ENCODE measurements around the gene PIEZO2.

DNA sequence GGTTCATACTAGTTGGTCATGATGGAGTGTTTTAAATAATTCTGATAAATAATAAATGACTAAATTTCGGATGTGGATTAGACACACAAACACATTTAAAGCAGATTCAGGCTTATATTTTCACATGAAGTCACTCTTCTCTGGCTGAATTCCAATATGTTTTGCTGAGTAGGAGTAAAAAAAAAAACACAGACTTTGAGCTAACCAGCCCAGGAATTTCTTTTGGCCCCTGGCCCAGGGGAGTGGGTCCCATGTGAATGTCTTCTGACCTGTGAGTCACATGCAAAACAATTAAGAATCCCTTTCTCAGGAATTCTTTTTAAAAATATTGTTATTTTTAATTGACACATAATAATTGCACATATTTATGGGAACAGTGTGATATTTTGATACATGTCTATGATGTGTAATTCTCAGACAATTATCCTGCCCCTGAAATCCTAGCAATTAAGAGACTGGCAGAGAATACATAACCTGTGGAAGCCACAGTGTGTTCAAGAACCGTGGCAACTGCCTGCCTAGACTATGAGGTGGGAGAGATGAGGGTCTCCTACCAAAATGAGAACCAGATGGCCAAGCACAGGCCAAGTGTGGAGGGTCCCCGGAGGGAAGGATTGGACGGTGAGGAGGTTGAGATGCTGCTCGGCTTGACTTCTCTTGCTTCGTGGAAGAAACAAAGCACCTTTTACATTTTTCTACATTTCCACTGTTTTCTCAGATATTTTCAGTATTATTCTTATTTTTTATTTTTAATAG lies 236.4 kb downstream of the PIEZO2 start:
- TF ChIP-seq, protein P1, sequence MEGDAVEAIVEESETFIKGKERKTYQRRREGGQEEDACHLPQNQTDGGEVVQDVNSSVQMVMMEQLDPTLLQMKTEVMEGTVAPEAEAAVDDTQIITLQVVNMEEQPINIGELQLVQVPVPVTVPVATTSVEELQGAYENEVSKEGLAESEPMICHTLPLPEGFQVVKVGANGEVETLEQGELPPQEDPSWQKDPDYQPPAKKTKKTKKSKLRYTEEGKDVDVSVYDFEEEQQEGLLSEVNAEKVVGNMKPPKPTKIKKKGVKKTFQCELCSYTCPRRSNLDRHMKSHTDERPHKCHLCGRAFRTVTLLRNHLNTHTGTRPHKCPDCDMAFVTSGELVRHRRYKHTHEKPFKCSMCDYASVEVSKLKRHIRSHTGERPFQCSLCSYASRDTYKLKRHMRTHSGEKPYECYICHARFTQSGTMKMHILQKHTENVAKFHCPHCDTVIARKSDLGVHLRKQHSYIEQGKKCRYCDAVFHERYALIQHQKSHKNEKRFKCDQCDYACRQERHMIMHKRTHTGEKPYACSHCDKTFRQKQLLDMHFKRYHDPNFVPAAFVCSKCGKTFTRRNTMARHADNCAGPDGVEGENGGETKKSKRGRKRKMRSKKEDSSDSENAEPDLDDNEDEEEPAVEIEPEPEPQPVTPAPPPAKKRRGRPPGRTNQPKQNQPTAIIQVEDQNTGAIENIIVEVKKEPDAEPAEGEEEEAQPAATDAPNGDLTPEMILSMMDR (IDR thresholded peaks at IDR 0.05), result no peak
- no peak for TF ChIP-seq POLR2A (IDR thresholded peaks at IDR 0.05)

Data from esophagus squamous epithelium (tissue), 4 donors.